ENCODE results near the gene CIPC.

CIPC gene

DNA sequence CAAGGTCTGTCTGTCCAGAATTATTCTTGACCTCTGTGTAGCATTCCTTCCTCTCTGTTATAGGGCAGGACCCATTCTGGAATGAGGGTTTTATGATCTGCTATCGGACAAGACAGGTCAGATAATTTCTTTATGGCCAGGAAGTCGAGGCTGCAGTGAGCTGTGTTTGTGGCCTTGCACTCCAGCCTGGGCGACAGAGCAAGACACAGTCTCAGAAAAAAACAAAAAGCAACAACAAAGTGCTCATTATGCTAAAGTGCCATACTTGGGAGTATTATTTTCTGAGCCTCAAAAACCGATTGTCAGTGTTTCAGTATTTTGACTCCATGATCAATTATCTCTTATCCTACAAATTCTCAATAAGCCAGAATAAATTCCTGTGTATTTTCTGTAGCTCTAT is 4.1 kb downstream of the CIPC start:
- Mint-ChIP-seq H3K27me3 (no peaks in the 10 kb centered on the region), H3K36me3 (peaks cover 11% of the 10 kb centered on the region), H3K4me3 (no peak overlapping the region), H3K27ac (no peak overlapping the region), H3K9me3 (no peaks in the 10 kb centered on the region), H3K4me1 (peaks cover 49% of the 10 kb centered on the region)
- no peak for ATAC-seq (ENCODE audit: low read depth)
- DNase-seq (ENCODE audit: low spot score in 2 of 2), result no peak

GRCh38 chr14:77103475-77103874 is 5.4 kb downstream of the CIPC start:
- H3K36me3 Mint-ChIP-seq, result peaks cover 13% of the 10 kb centered on the region
- no peak overlapping the region for H3K4me3 Mint-ChIP-seq

GRCh38 chr14:77103951-77104350 is 5.9 kb downstream of the CIPC start:
- DNase-seq (ENCODE audit: low spot score in 2 of 2) (no peak), ATAC-seq (ENCODE audit: low read depth) (no peak)
- no peak overlapping the region for H3K27ac Mint-ChIP-seq
- H3K27me3 Mint-ChIP-seq, result no peaks in the 10 kb centered on the region
- H3K9me3 Mint-ChIP-seq, result no peaks in the 10 kb centered on the region
- no peak overlapping the region for H3K4me3 Mint-ChIP-seq
- H3K4me1 Mint-ChIP-seq, result peaks cover 42% of the 10 kb centered on the region
- H3K36me3 Mint-ChIP-seq, result peaks cover 14% of the 10 kb centered on the region

More at GRCh38 chr14:77103475-77103874, 5.4 kb downstream of the CIPC start:
- DNase-seq (ENCODE audit: low spot score in 2 of 2) (no peak), ATAC-seq (ENCODE audit: low read depth) (no peak)
- Mint-ChIP-seq H3K27me3 (no peaks in the 10 kb centered on the region), H3K27ac (no peak overlapping the region), H3K9me3 (no peaks in the 10 kb centered on the region), H3K4me1 (peaks cover 42% of the 10 kb centered on the region)

GRCh38 chr14:77104393-77104792 is 6.3 kb downstream of the CIPC start:
- Mint-ChIP-seq H3K27me3 (no peaks in the 10 kb centered on the region), H3K4me3 (no peak overlapping the region), H3K4me1 (peaks cover 39% of the 10 kb centered on the region), H3K27ac (no peak overlapping the region), H3K36me3 (peaks cover 15% of the 10 kb centered on the region), H3K9me3 (no peaks in the 10 kb centered on the region)
- DNase-seq (ENCODE audit: low spot score in 2 of 2) (no peak), ATAC-seq (ENCODE audit: low read depth) (no peak)

- Mint-ChIP-seq H3K27ac (no peak overlapping the region), H3K4me3 (no peak overlapping the region), H3K27me3 (no peaks in the 10 kb centered on the region), H3K4me1 (peaks cover 32% of the 10 kb centered on the region), H3K9me3 (no peaks in the 10 kb centered on the region), H3K36me3 (peaks cover 15% of the 10 kb centered on the region)
- no peak for ATAC-seq (ENCODE audit: low read depth)
- no peak for DNase-seq (ENCODE audit: low spot score in 2 of 2)
Measured at GRCh38 chr14:77105145-77105939, 7.3 kb downstream of the CIPC start.

DNA sequence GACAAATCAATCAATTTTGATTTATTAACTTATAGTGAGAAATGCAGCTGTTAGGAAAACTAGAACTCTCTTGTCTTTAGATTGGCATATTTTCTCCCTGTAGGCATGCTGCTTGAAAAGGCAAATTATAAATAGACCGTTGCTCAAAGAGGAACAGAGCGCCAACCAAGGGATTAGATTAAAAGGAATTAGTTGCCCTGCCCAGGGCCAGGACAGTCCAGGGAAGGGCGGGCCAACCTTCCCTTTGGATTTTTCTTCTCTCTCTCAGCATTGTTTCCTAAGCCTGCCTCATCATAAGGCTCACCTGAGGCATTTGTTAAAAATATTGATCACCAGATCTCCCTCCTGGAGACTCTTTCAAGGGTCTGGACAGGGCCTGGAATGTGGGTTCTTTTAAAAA is 8.6 kb downstream of the CIPC start:
- DNase-seq (ENCODE audit: low spot score in 2 of 2) (no peak), ATAC-seq (ENCODE audit: low read depth) (no peak)
- H3K9me3 Mint-ChIP-seq, result no peaks in the 10 kb centered on the region
- no peak overlapping the region for H3K4me3 Mint-ChIP-seq
- H3K4me1 Mint-ChIP-seq, result peaks cover 19% of the 10 kb centered on the region
- H3K27ac Mint-ChIP-seq, result no peak overlapping the region
- no peaks in the 10 kb centered on the region for H3K27me3 Mint-ChIP-seq
- peaks cover 23% of the 10 kb centered on the region for H3K36me3 Mint-ChIP-seq

- peaks cover 19% of the 10 kb centered on the region for H3K4me1 Mint-ChIP-seq
- no peaks in the 10 kb centered on the region for H3K27me3 Mint-ChIP-seq
- H3K36me3 Mint-ChIP-seq, result peaks cover 26% of the 10 kb centered on the region
- H3K27ac Mint-ChIP-seq, result no peak overlapping the region
- no peak for DNase-seq (ENCODE audit: low spot score in 2 of 2)
- H3K4me3 Mint-ChIP-seq, result no peak overlapping the region
- ATAC-seq (ENCODE audit: low read depth), result no peak
- H3K9me3 Mint-ChIP-seq, result no peaks in the 10 kb centered on the region
Measured at GRCh38 chr14:77107228-77107627, 9.2 kb downstream of the CIPC start.

- Mint-ChIP-seq H3K4me3 (no peak overlapping the region), H3K36me3 (peaks cover 34% of the 10 kb centered on the region), H3K9me3 (no peaks in the 10 kb centered on the region), H3K27ac (peak overlapping the region; percentile 29), H3K27me3 (no peaks in the 10 kb centered on the region), H3K4me1 (peaks cover 13% of the 10 kb centered on the region)
- ATAC-seq (ENCODE audit: low read depth) (peak; percentile 48), DNase-seq (ENCODE audit: low spot score in 2 of 2) (no peak)
Measured at GRCh38 chr14:77108753-77109152, 10.7 kb downstream of the CIPC start.

DNA sequence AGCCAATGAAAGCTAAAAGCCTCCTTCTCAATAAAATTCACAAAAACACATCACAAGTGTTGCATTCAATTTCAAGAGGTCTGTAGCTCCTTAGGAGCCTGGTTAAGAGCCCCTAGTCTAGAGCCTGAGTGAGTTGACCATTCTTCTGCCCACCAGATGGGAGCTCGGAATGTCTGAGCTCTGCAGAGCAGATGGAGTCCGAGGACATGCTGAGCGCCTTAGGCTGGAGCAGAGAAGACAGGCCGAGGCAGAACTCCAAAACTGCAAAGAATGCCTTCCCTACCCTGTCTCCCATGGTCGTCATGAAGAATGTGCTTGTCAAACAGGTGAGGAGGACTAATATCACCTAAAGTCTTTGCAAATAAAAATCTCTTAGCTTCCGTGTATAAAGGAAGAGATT is 11.6 kb downstream of the CIPC start:
- DNase-seq (ENCODE audit: low spot score in 2 of 2), result no peak
- no peak for ATAC-seq (ENCODE audit: low read depth)
- peaks cover 33% of the 10 kb centered on the region for H3K36me3 Mint-ChIP-seq
- H3K27me3 Mint-ChIP-seq, result no peaks in the 10 kb centered on the region
- peaks cover 8% of the 10 kb centered on the region for H3K4me1 Mint-ChIP-seq
- H3K9me3 Mint-ChIP-seq, result no peaks in the 10 kb centered on the region
- no peak overlapping the region for H3K27ac Mint-ChIP-seq
- H3K4me3 Mint-ChIP-seq, result no peak overlapping the region

DNA sequence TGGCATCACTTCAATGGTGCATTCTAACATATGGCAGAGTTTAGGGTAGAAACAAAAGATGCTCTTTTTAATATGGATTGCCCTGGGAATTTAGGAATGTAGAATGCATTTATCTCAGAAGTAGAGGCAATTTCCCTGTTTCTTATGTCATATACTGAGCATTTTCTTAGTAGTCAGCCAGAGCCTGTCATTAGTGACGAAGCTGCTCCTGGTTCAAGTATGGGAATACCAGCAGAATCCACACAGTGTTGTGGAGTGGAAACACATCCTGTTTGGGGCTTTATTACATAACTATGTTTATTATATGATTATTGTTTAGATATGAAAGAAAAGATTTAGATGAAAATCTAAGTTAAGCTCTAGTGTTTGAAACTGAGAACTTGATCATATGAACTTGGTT is 12.2 kb downstream of the CIPC start:
- no peak overlapping the region for H3K27ac Mint-ChIP-seq
- no peaks in the 10 kb centered on the region for H3K9me3 Mint-ChIP-seq
- no peaks in the 10 kb centered on the region for H3K27me3 Mint-ChIP-seq
- peaks cover 32% of the 10 kb centered on the region for H3K36me3 Mint-ChIP-seq
- H3K4me3 Mint-ChIP-seq, result no peak overlapping the region
- H3K4me1 Mint-ChIP-seq, result peaks cover 5% of the 10 kb centered on the region
- DNase-seq (ENCODE audit: low spot score in 2 of 2) (no peak), ATAC-seq (ENCODE audit: low read depth) (no peak)

DNA sequence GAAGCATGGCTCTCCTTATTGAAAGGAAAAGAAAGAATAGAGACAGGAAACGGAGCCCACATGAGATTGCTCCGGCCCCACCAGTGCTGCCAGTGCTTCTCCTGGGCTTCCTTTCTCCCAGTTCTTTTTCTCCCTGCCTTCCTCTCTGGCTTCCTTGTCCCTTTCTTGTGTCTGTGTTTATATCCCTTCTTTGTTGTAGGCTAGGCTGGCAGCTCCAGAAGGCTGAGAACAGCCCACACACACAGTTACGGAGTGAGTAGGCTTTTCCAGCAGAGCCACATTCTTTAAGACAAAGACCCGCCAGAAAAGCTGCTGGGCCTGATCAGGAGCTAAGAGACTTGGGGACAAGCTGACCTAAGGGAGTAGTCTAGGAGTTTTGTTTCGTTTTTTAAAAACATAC is 13.0 kb downstream of the CIPC start:
- Mint-ChIP-seq H3K27me3 (no peaks in the 10 kb centered on the region), H3K4me1 (peaks cover 5% of the 10 kb centered on the region), H3K9me3 (no peaks in the 10 kb centered on the region), H3K36me3 (peaks cover 35% of the 10 kb centered on the region), H3K4me3 (no peak overlapping the region), H3K27ac (no peak overlapping the region)
- no peak for DNase-seq (ENCODE audit: low spot score in 2 of 2)
- ATAC-seq (ENCODE audit: low read depth), result no peak

- H3K36me3 Mint-ChIP-seq, result peaks cover 33% of the 10 kb centered on the region
- DNase-seq (ENCODE audit: low spot score in 2 of 2) (no peak), ATAC-seq (ENCODE audit: low read depth) (no peak)
- H3K4me1 Mint-ChIP-seq, result peaks cover 11% of the 10 kb centered on the region
- H3K9me3 Mint-ChIP-seq, result no peaks in the 10 kb centered on the region
- H3K27ac Mint-ChIP-seq, result no peak overlapping the region
- no peaks in the 10 kb centered on the region for H3K27me3 Mint-ChIP-seq
- no peak overlapping the region for H3K4me3 Mint-ChIP-seq
Measured at GRCh38 chr14:77113644-77114043, 15.6 kb downstream of the CIPC start.

DNA sequence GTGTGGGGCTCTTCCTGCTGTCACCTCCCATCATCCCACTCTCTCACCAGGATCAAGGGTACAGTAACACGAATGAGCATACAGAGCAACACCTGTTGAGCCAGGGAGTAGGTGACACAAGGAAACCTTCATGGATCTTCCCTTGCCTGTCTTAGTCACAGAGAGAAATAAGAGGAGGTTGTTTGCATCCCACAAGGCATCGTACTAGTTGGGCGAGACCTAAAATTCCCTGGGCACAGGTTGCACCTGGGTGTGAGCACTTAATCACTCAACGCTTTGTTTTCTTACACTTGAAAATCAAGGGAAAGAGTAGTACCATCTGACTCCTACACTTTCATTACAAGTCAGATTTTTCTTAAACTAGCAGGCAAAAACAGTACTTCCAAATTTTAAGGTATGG is 16.6 kb downstream of the CIPC start:
- Mint-ChIP-seq H3K4me3 (no peak overlapping the region), H3K9me3 (no peaks in the 10 kb centered on the region), H3K27me3 (no peaks in the 10 kb centered on the region), H3K4me1 (peaks cover 7% of the 10 kb centered on the region), H3K36me3 (peaks cover 30% of the 10 kb centered on the region), H3K27ac (no peak overlapping the region)
- no peak for DNase-seq (ENCODE audit: low spot score in 2 of 2)
- no peak for ATAC-seq (ENCODE audit: low read depth)

- no peaks in the 10 kb centered on the region for H3K27me3 Mint-ChIP-seq
- ATAC-seq (ENCODE audit: low read depth), result no peak
- H3K4me1 Mint-ChIP-seq, result peaks cover 14% of the 10 kb centered on the region
- H3K36me3 Mint-ChIP-seq, result peaks cover 25% of the 10 kb centered on the region
- H3K9me3 Mint-ChIP-seq, result no peaks in the 10 kb centered on the region
- H3K27ac Mint-ChIP-seq, result peak overlapping the region; percentile 35
- H3K4me3 Mint-ChIP-seq, result no peak overlapping the region
- DNase-seq (ENCODE audit: low spot score in 2 of 2), result no peak
Measured at GRCh38 chr14:77116172-77116817, 18.2 kb downstream of the CIPC start.

GRCh38 chr14:77119851-77120250 is 21.8 kb downstream of the CIPC start:
- Mint-ChIP-seq H3K36me3 (peaks cover 7% of the 10 kb centered on the region), H3K4me3 (peak overlapping the region; percentile 44), H3K27ac (peak overlapping the region; percentile 93), H3K4me1 (peaks cover 42% of the 10 kb centered on the region), H3K9me3 (no peaks in the 10 kb centered on the region), H3K27me3 (no peaks in the 10 kb centered on the region)
- no peak for ATAC-seq (ENCODE audit: low read depth)
- no peak for DNase-seq (ENCODE audit: low spot score in 2 of 2)
